Measurements from ENCODE around the gene TXNDC5. TPM values are rescaled to one million over a fixed set of nuclear protein-coding genes. Genes with fewer than 3 reads are reported as not detected.

Gene TXNDC5
- total and polyA plus RNA-seq, 2 of the 13 experiments (the other 11 are each of a cell fraction or from before 2014, with no cell fraction given), result 287 to 578 TPM

DNA sequence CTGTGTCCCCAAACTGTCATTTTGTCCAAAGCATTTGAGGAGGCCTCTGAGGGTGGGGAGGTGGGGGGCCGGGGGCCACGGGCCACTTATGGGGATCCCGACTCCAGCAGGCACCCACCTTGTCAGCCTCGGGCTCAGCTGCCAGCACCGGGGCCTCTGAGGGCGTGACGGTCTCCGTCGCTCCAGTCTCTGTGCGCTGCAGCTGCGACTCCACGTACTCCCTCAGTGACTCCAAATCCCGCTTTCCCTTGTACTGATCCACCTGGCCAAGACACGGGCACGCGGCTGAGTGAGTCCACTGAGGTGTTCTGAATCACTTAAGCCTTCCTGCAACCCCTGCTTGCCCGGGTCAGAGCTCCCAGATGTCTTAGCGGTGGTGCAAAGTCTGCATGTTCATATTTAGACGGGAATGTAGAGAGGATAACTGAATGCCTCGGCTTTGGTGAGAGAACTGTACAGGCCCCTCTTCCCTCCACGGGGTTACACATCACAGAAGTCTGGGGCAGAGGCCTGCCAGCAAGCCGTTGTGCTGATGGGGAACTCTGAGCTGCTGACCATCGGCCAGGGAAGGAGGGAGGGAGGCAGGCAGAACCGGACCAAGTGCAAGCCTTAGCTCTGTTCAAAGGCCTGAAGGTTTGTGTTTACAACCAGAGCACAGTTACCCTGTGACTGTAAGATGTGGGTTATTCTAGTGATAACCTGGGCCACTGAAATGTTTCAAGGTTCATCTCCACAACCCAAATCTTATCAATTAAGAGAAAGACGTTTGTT lies 21.8 kb downstream of the TXNDC5 start:
- Histone ChIP-seq H2AFZ (ENCODE audit: low read length) (no peak overlapping the region), H3K79me2 (ENCODE audit: insufficient read depth, low read length) (no peaks in the 10 kb centered on the region), H3K27me3 (ENCODE audit: control insufficient read depth in 1 of 2, insufficient read depth in 2 of 2, low read length in 2 of 2) (no peaks in the 10 kb centered on the region), H3K9me3 (ENCODE audit: low read length) (no peaks in the 10 kb centered on the region), H3K4me3 (replicated peaks in 1 of 3; ENCODE audit: insufficient read depth in 1 of 3, low read depth in 2 of 3, low read length in 3 of 3) (no peak overlapping the region), H3K4me2 (ENCODE audit: low read depth, low read length) (no peak overlapping the region), H3K9ac (ENCODE audit: insufficient read depth, low read depth, low read length) (no peak overlapping the region), H3K27ac (ENCODE audit: extremely low read length, insufficient read depth, low read length) (no peak overlapping the region), H3K4me1 (ENCODE audit: insufficient read depth, low read length) (peaks cover 8% of the 10 kb centered on the region), H3K36me3 (replicated peaks in 1 of 2; ENCODE audit: control insufficient read depth in 1 of 2, insufficient read depth in 2 of 2, low read length in 2 of 2) (peaks cover 79 to 99% of the 10 kb centered on the region in 2 experiments), H4K20me1 (ENCODE audit: insufficient read depth, low read length) (peaks cover 8% of the 10 kb centered on the region; the same call in 1 of the 2 replicates)
- FAIRE-seq (no peak), ATAC-seq (peak; percentile 6; the same call in 1 of the 3 replicates), DNase-seq (ENCODE audit: low spot score) (no peak)
- 0 out of 2 replicates have a peak, but pooled peaks have one; percentile 22 for TF ChIP-seq RBFOX2 (IDR thresholded peaks at IDR 0.05; ENCODE audit: low read depth, low read length)
- 0 out of 4 replicates have a peak, but pooled peaks of 1 of the 2 experiments have one; percentile 11 for TF ChIP-seq POLR2A (IDR thresholded peaks at IDR 0.05; ENCODE audit: insufficient read depth in 1 of 2, low read depth in 2 of 2, low read length in 2 of 2)
- TF ChIP-seq MAFF (IDR thresholded peaks at IDR 0.05; ENCODE audit: low read depth, low read length), result no peak
- TF ChIP-seq RBM22 (optimal IDR thresholded peaks at IDR 0.05; ENCODE audit: low read length), result peak; percentile 75
- TF ChIP-seq POLR2AphosphoS5 (IDR thresholded peaks at IDR 0.05; ENCODE audit: low read depth, low read length), result 0 out of 2 replicates have a peak, but pooled peaks have one; percentile 19
- TF ChIP-seq MIER2 (CRISPR knock-in tag; IDR thresholded peaks at IDR 0.05), result no peak
- in situ Hi-C loops (cut with HindIII; ENCODE audit: extremely low pct_ligation_motif_present, low pct_unique_long_range_greater_than_20kb), result no loop called here
- ChIA-PET POLR2A (interaction anchor here (0.5 to 1.1 kb wide), 2 partner anchors 10 to 30 kb away, joined by 4 to 5 read pairs; no protein-coding TSS in a partner anchor), CTCF (ENCODE audit: low intra/inter-chr PET ratio, low total read pairs) (no interaction called here)
- WGBS (ENCODE audit: low lambda C conversion rate), result 97% methylated on average over 24 of the region's 25 CpGs
- intact Hi-C loops (cut with micrococcal nuclease; ENCODE audit: unreplicated experiment), result no loop called here
- BruUV-seq (replicated peaks), result no TSS peak

DNA sequence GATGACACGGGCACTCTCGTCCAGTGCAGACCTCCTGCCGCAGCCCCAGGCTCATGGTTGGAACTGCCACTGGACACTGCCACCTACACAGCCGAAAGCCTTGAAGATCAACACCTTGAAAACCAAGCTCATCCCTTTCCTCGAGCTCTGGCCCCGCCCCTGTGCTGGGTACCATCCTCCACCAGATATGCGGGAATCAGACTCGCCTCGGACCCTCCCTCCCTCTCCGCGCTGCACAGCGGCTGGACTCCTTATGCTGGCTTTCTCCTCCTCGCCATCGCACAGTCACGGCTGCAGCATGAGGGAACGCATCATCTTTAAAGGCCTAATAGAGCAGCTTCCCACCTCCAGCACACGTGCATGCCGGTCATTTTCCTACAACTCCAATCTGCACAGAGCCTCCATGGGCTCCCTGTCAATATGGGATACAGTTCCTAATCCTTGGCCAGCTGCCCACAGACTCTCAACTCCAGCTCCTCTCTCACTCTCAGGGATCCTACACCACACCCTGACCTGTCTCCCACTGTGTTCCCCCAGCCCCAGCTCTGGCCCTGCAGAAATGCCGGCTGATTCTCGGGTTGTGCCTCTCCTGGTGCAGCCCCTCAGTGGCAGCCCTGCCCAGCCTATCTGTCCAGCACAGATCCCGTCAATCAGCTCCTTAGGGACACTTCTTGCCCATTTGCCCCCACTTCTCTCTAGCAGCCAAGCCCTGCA lies 23.2 kb downstream of the TXNDC5 start:
- in situ Hi-C loops (cut with HindIII; ENCODE audit: extremely low pct_ligation_motif_present, low pct_unique_long_range_greater_than_20kb) (no loop called here), intact Hi-C loops (cut with micrococcal nuclease; ENCODE audit: unreplicated experiment) (no loop called here)
- DNase-seq (ENCODE audit: low spot score) (no peak), FAIRE-seq (no peak), ATAC-seq (peak; percentile 6; the same call in 2 of the 3 replicates)
- WGBS (ENCODE audit: low lambda C conversion rate), result over 99% methylated on average over 21 of the region's 21 CpGs
- POLR2A ChIA-PET, result no interaction called here
- no peak overlapping the region for H3K4me2 ChIP-seq (ENCODE audit: low read depth, low read length)
- H4K20me1 ChIP-seq (ENCODE audit: insufficient read depth, low read length), result peaks cover 15% of the 10 kb centered on the region; the same call in 1 of the 2 replicates
- no peak overlapping the region for H3K9ac ChIP-seq (ENCODE audit: insufficient read depth, low read depth, low read length)
- no TSS peak for BruUV-seq (replicated peaks)
- no peaks in the 10 kb centered on the region for H3K27me3 ChIP-seq (ENCODE audit: control insufficient read depth in 1 of 2, insufficient read depth in 2 of 2, low read length in 2 of 2)
- H3K4me3 ChIP-seq (replicated peaks in 1 of 3; ENCODE audit: insufficient read depth in 1 of 3, low read depth in 2 of 3, low read length in 3 of 3), result no peak overlapping the region
- no peak overlapping the region for H3K27ac ChIP-seq (ENCODE audit: extremely low read length, insufficient read depth, low read length)
- peaks cover 78 to 99% of the 10 kb centered on the region in 2 experiments for H3K36me3 ChIP-seq (replicated peaks in 1 of 2; ENCODE audit: control insufficient read depth in 1 of 2, insufficient read depth in 2 of 2, low read length in 2 of 2)
- no peaks in the 10 kb centered on the region for H3K9me3 ChIP-seq (ENCODE audit: low read length)
- peaks cover 22% of the 10 kb centered on the region for H3K4me1 ChIP-seq (ENCODE audit: insufficient read depth, low read length)
- CTCF ChIA-PET (ENCODE audit: low intra/inter-chr PET ratio, low total read pairs), result no interaction called here
- H3K79me2 ChIP-seq (ENCODE audit: insufficient read depth, low read length), result no peaks in the 10 kb centered on the region
- H2AFZ ChIP-seq (ENCODE audit: low read length), result no peak overlapping the region
- 0 out of 4 replicates have a peak, but pooled peaks of 1 of the 2 experiments have one; percentile 24 for TF ChIP-seq POLR2A (IDR thresholded peaks at IDR 0.05; ENCODE audit: insufficient read depth in 1 of 2, low read depth in 2 of 2, low read length in 2 of 2)
- TF ChIP-seq RBM22 (optimal IDR thresholded peaks at IDR 0.05; ENCODE audit: low read length), result peak; percentile 80
- peak; percentile 75 for TF ChIP-seq AGO2 (optimal IDR thresholded peaks at IDR 0.05; ENCODE audit: low read depth, low read length)
- TF ChIP-seq ZZZ3 (CRISPR knock-in tag; IDR thresholded peaks at IDR 0.05; ENCODE audit: borderline replicate concordance), result no peak
- TF ChIP-seq, protein P1, sequence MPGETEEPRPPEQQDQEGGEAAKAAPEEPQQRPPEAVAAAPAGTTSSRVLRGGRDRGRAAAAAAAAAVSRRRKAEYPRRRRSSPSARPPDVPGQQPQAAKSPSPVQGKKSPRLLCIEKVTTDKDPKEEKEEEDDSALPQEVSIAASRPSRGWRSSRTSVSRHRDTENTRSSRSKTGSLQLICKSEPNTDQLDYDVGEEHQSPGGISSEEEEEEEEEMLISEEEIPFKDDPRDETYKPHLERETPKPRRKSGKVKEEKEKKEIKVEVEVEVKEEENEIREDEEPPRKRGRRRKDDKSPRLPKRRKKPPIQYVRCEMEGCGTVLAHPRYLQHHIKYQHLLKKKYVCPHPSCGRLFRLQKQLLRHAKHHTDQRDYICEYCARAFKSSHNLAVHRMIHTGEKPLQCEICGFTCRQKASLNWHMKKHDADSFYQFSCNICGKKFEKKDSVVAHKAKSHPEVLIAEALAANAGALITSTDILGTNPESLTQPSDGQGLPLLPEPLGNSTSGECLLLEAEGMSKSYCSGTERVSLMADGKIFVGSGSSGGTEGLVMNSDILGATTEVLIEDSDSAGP (CRISPR knock-in tag; IDR thresholded peaks at IDR 0.05; ENCODE audit: borderline replicate concordance), result peak; percentile 32; the same call in 1 of the 2 replicates
- TF ChIP-seq ZNF703 (CRISPR knock-in tag; IDR thresholded peaks at IDR 0.05; ENCODE audit: borderline replicate concordance), result no peak

Measured in HepG2 (cell line).